Ishikawa (cell line): ENCODE measurements around the gene LRP5.

Experiments
- CEBPB ChIP-seq: IDR thresholded peaks from 2 replicates; pipeline ENCODE4 v1.6.1; 2012
- CREB1 ChIP-seq: IDR thresholded peaks from 2 replicates; pipeline ENCODE4 v1.6.1; 2012; ENCODE audit warnings: low read depth
- EGR1 ChIP-seq: IDR thresholded peaks from 2 replicates; pipeline ENCODE4 v1.6.1; 2012
- EP300 ChIP-seq: IDR thresholded peaks from 2 replicates; pipeline ENCODE4 v1.6.1; 2012; ENCODE audit warnings: borderline replicate concordance
- FOXM1 ChIP-seq: IDR thresholded peaks from 2 replicates; pipeline ENCODE4 v1.6.1; 2012; ENCODE audit warnings: low read depth, borderline replicate concordance
- MAX ChIP-seq: IDR thresholded peaks from 2 replicates; pipeline ENCODE4 v1.6.1; 2012
- NFIC ChIP-seq: IDR thresholded peaks from 2 replicates; pipeline ENCODE4 v1.6.1; 2012
- RAD21 ChIP-seq: IDR thresholded peaks from 2 replicates; pipeline ENCODE4 v1.6.1; 2012; ENCODE audit warnings: low read depth
- REST ChIP-seq: IDR thresholded peaks from 2 replicates; pipeline ENCODE4 v1.6.1; 2012; ENCODE audit warnings: low read depth, mild to moderate bottlenecking
- TAF1 ChIP-seq: IDR thresholded peaks from 2 replicates; pipeline ENCODE4 v1.6.1; 2012; ENCODE audit warnings: low read depth, mild to moderate bottlenecking
- TEAD4 ChIP-seq: IDR thresholded peaks from 2 replicates; pipeline ENCODE4 v1.6.1; 2012
- YY1 ChIP-seq: IDR thresholded peaks from 2 replicates; pipeline ENCODE4 v1.6.1; 2012; ENCODE audit warnings: low read depth
- ZBTB7A ChIP-seq: IDR thresholded peaks from 2 replicates; pipeline ENCODE4 v1.6.1; 2012; ENCODE audit warnings: low read depth

- no peak for TF ChIP-seq TEAD4
- TF ChIP-seq EP300, result no peak
- no peak for TF ChIP-seq NFIC
- no peak for TF ChIP-seq CREB1
- no peak for TF ChIP-seq REST
- TF ChIP-seq CEBPB, result no peak
- no peak for TF ChIP-seq YY1
- TF ChIP-seq ZBTB7A, result no peak
- TF ChIP-seq EGR1, result no peak
- no peak for TF ChIP-seq FOXM1
- TF ChIP-seq RAD21, result no peak
- no peak for TF ChIP-seq MAX
- no peak for TF ChIP-seq TAF1
Measured at GRCh38 chr11:68399916-68400315, 87.5 kb downstream of the LRP5 start.
